Colonic mucosa (tissue), 4 donors: ENCODE data around the gene CFL1. TPM values are rescaled to one million over a fixed set of nuclear protein-coding genes. Genes with fewer than 3 reads are reported as not detected.
A peak's percentile ranks its signal among the peaks of the same experiment; 100 is the strongest.
"Not testable (repeated sequence)": the region's sequence is repeated elsewhere in the genome, so short reads cannot be mapped to it uniquely, and the experiment has no call there.

Source experiments
- DNase-seq: peaks from one replicate; pipeline ENCODE4 v3.0.0-alpha.2; 2020
- H3K27ac ChIP-seq: fragments of 200-600 bp; one replicate; pipeline ENCODE4 v1.8.0; 2021
- H3K27me3 ChIP-seq: fragments of 200-600 bp; one replicate; pipeline ENCODE4 v1.8.0; 2021
- H3K36me3 ChIP-seq: fragments of 200-600 bp; one replicate; pipeline ENCODE4 v1.8.0; 2021
- H3K4me1 ChIP-seq: fragments of 200-600 bp; one replicate; pipeline ENCODE4 v1.8.0; 2021; ENCODE audit warnings: mild to moderate bottlenecking
- H3K4me3 ChIP-seq: fragments of 200-600 bp; one replicate; pipeline ENCODE4 v1.8.0; 2021
- H3K9ac ChIP-seq, 2 donors: one replicate each; pipeline ENCODE4 v1.7.0; 2013; ENCODE audit warnings: control low read depth in 2 of 2, low read depth in 2 of 2, low read length in 2 of 2
- H3K9me3 ChIP-seq: fragments of 200-600 bp; one replicate; pipeline ENCODE4 v1.8.0; 2021
- intact Hi-C: fragments of 100-400 bp; cut with DNase I; formaldehyde crosslinking; loops from one replicate; pipeline ENCODE4 v1.14.1; 2022
- total RNA-seq, 2 donors: library from RNA; stranded (reverse); fragmentation: NEBNext Ultra II Directional in 1 of 2; extraction: Animal tissue kit (Norgen Biotek cat#: 25700) in 1 of 2; gene quantifications; one replicate each; pipeline ENCODE4 v1.2.1, GENCODE V29; 2021
- TF ChIP-seq, protein P1 (sequence below): fragments of 200-600 bp; IDR thresholded peaks from one replicate; pipeline ENCODE4 v1.8.0; 2022; ENCODE audit warnings: antibody characterized with exemption, mild to moderate bottlenecking
- donor health status: healthy.
- donor health status: DM: no; HTN: no; CAD: no.
- donor health status: DM: no; HTN: no; CAD: no.

Gene CFL1
- total RNA-seq, 2 donors from 2014 or later, result 1,832 to 1,932 TPM

DNA sequence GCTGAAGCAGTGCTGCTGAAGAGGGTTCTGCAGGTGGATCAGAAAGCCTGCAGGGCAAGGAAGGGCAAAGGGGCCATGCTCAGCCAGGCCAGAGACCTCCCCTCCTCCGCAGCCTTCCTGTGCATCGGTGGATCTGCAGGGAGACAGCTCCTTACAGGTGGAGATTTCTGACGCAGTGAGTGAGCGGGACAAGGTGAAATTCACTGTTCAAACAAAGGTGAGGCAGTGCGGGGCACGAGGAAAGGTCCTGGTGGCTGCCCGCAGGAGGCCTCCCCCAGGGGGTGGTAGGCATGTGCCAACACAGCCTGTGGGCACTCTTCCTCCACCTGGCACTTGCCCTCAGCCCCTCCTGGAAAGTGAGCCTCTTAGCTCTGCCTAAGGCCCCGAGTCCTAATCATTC is 8.6 kb downstream of the CFL1 start:
- Histone ChIP-seq H3K36me3 (peaks cover 5% of the 10 kb centered on the region), H3K27ac (no peak overlapping the region), H3K9me3 (no peaks in the 10 kb centered on the region), H3K4me1 (peaks cover 12% of the 10 kb centered on the region), H3K27me3 (no peaks in the 10 kb centered on the region), H3K9ac (no peak overlapping the region), H3K4me3 (no peak overlapping the region)
- intact Hi-C loops, result no loop called here
- DNase-seq, result no peak
- TF ChIP-seq, protein P1, sequence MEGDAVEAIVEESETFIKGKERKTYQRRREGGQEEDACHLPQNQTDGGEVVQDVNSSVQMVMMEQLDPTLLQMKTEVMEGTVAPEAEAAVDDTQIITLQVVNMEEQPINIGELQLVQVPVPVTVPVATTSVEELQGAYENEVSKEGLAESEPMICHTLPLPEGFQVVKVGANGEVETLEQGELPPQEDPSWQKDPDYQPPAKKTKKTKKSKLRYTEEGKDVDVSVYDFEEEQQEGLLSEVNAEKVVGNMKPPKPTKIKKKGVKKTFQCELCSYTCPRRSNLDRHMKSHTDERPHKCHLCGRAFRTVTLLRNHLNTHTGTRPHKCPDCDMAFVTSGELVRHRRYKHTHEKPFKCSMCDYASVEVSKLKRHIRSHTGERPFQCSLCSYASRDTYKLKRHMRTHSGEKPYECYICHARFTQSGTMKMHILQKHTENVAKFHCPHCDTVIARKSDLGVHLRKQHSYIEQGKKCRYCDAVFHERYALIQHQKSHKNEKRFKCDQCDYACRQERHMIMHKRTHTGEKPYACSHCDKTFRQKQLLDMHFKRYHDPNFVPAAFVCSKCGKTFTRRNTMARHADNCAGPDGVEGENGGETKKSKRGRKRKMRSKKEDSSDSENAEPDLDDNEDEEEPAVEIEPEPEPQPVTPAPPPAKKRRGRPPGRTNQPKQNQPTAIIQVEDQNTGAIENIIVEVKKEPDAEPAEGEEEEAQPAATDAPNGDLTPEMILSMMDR, result no peak

DNA sequence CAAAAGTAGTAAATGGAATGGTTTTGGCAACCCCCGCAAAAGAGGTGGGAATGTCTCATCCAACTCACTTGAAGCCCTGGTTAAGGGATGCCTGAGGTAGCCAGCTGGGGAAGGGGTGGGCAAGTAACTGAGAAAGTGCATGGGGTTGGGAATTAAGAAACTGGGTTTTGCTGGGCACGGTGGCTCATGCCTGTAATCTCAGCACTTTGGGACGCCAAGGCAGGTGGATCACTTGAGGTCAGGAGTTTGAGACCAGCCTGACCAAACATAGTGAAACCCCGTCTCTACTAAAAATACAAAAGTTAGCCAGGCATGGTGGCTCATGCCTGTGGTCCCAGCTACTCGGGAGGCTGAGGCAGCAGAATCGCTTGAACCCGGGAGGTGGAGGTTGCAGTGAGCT is 9.3 kb downstream of the CFL1 start:
- H3K27ac ChIP-seq, intact Hi-C loops, H3K4me3 ChIP-seq, H3K9ac ChIP-seq, H3K36me3 ChIP-seq, DNase-seq, H3K9me3 ChIP-seq, H3K27me3 ChIP-seq: not testable (repeated sequence)
- H3K4me1 ChIP-seq, result peaks cover 12% of the 10 kb centered on the region

DNA sequence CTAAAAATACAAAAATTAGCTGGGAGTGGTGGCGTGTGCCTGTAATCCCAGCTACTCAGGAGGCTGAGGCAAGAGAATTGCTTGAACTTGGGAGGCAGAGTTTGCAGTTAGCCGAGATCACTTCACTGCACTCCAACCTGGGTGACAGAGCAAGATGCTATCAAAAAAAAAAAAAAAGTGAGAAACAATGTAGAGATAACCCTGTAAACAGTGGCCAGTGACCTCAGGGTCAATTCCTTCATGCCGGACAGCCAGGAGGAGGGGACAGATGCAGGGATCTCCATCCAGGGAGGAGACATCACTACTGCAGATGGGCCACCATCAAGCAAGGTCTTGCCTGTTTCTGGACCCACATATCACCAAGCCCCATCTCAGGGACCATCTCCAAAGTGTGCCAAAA is 10.2 kb downstream of the CFL1 start:
- H3K36me3 ChIP-seq, result peaks cover 4% of the 10 kb centered on the region
- H3K27me3 ChIP-seq, result no peaks in the 10 kb centered on the region
- TF ChIP-seq, protein P1, result no peak
- H3K9me3 ChIP-seq, result no peaks in the 10 kb centered on the region
- peaks cover 4% of the 10 kb centered on the region for H3K4me1 ChIP-seq
- H3K9ac ChIP-seq, result no peak overlapping the region
- intact Hi-C loops, result no loop called here
- H3K27ac ChIP-seq, result no peak overlapping the region
- no peak overlapping the region for H3K4me3 ChIP-seq
- DNase-seq, result no peak

DNA sequence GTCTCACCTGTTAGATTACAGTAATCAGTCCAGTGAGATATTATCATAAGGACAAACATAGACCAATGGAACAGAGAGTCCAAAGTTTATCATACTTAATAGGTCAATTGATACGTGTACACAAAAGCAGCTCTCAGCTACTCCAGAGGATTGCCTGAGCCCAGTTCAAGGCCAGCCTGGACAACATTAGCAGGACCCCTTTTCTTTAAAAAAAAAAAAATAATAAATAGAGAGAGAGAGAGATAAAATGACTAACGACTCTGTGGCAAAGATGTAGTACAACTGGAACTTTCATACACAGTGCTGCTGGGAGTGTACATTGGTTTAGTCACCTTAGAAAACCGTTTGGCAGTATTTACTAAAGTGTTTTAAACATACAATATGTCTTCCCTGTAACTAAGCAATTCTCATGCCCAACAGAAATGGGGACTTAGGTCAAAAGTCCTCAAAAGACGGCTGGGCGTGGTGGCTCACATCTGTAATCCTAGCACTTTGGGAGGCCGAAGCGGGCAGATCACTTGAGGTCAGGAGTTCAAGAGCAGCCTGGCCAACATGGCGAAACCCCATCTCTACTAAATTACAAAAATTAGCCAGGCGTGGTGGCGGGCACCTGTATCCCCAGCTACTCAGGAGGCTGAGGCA is 13.6 kb downstream of the CFL1 start:
- Histone ChIP-seq H3K27me3 (no peaks in the 10 kb centered on the region), H3K9ac (no peak overlapping the region), H3K4me1 (no peaks in the 10 kb centered on the region), H3K36me3 (no peaks in the 10 kb centered on the region), H3K9me3 (no peaks in the 10 kb centered on the region), H3K27ac (peak overlapping the region; percentile 41), H3K4me3 (no peak overlapping the region)
- TF ChIP-seq, protein P1, result no peak
- intact Hi-C loops, result no loop called here
- peak; percentile 58 for DNase-seq

DNA sequence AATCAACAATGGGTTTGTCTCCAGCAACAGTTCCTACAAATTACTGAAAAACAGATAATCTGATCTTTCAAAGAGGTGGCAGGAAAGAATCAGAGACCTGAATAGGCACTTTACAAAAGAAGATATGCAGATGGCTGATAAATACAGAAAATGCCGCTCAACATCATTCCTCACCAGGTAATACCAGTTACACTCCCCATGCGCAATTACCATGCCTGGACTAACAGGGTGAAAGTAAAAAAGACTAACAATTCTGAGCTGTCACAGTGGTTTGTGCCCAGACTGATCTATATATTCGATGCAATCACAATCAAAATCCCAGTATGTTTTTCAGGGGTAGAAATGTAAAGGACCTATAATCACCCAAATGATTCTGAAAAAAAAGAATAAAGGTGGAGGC is 14.2 kb downstream of the CFL1 start:
- no peak for DNase-seq
- Histone ChIP-seq H3K36me3 (no peaks in the 10 kb centered on the region), H3K9me3 (no peaks in the 10 kb centered on the region), H3K4me3 (no peak overlapping the region), H3K9ac (no peak overlapping the region), H3K4me1 (no peaks in the 10 kb centered on the region), H3K27me3 (no peaks in the 10 kb centered on the region), H3K27ac (no peak overlapping the region)
- intact Hi-C loops, result no loop called here
- TF ChIP-seq, protein P1, result no peak

DNA sequence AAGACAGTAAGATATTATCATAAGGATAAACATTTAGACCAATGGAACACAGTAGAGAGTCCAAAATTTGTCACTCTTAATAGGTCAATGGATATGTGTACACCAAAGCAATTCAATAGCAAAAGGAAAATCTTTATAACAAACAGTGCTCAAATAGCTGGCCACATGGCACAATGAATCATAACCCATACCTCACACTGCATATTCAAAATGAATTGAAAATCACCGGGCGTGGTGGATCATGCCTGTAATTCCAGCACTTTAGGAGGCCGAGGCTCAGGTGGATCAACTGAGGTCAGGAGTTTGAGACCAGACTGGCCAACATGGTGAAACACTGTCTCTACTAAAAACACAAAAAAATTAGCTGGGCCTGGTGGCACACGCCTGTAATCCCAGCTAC is 15.8 kb downstream of the CFL1 start:
- intact Hi-C loops, result no loop called here
- H3K27ac ChIP-seq, result no peak overlapping the region
- no peaks in the 10 kb centered on the region for H3K27me3 ChIP-seq
- TF ChIP-seq, protein P1, result no peak
- H3K4me3 ChIP-seq, result no peak overlapping the region
- no peaks in the 10 kb centered on the region for H3K36me3 ChIP-seq
- no peak for DNase-seq
- H3K4me1 ChIP-seq, result no peaks in the 10 kb centered on the region
- no peaks in the 10 kb centered on the region for H3K9me3 ChIP-seq
- H3K9ac ChIP-seq, result no peak overlapping the region
